DND-41 (cell line): ENCODE results near the gene CWH43.

ENCODE experiments used
- ATAC-seq: fragments of 200-7000 bp; cut with Tn5 transposase; 3 replicates; pipeline ENCODE4 v1.9.1; 2021; ENCODE audit warnings: low read depth; ENCODE audit not compliant: insufficient read depth
- DNase-seq: peaks from one replicate; pipeline ENCODE4 v3.0.0-alpha.2; 2020
- H2AFZ ChIP-seq: 2 replicates; pipeline ENCODE4 v1.6.0; 2012; ENCODE audit warnings: low read depth, low read length
- H3K27ac ChIP-seq: 2 replicates; pipeline ENCODE4 v1.5.1; 2012; ENCODE audit warnings: low read length, inconsistent platforms
- H3K27me3 ChIP-seq: fragments of 200-600 bp; sonication (generic); 2 replicates; pipeline ENCODE4 v1.6.0; 2012; ENCODE audit warnings: low read length, mild to moderate bottlenecking, inconsistent platforms; ENCODE audit not compliant: insufficient read depth, poor library complexity
- H3K36me3 ChIP-seq: 2 replicates; pipeline ENCODE4 v1.5.1; 2012; ENCODE audit warnings: low read length, inconsistent platforms; ENCODE audit not compliant: insufficient read depth
- H3K4me1 ChIP-seq: 2 replicates; pipeline ENCODE4 v1.5.1; 2012; ENCODE audit warnings: mild to moderate bottlenecking, low read length; ENCODE audit not compliant: insufficient read depth
- H3K4me2 ChIP-seq: 2 replicates; pipeline ENCODE4 v1.6.0; 2012; ENCODE audit warnings: mild to moderate bottlenecking, moderate library complexity, low read length, inconsistent platforms; ENCODE audit not compliant: insufficient read depth
- H3K4me3 ChIP-seq, 2 experiments: fragments of 200-600 bp in 1 of 2; shearing (Covaris generic) in 1 of 2; 2 replicates each; pipeline ENCODE4 v1.5.1; 2012 to 2016; ENCODE audit warnings: inconsistent platforms in 2 of 2, low read length in 2 of 2, mild to moderate bottlenecking in 2 of 2, low read depth in 1 of 2, moderate library complexity in 1 of 2
- H3K79me2 ChIP-seq: 2 replicates; pipeline ENCODE4 v1.6.0; 2012; ENCODE audit warnings: low read length, inconsistent platforms; ENCODE audit not compliant: insufficient read depth
- H3K9ac ChIP-seq: 2 replicates; pipeline ENCODE4 v1.6.0; 2012; ENCODE audit warnings: low read depth, mild to moderate bottlenecking, inconsistent platforms, low read length, moderate library complexity
- H3K9me3 ChIP-seq: 2 replicates; pipeline ENCODE4 v1.5.1; 2012; ENCODE audit warnings: low read length, moderate library complexity, mild to moderate bottlenecking, inconsistent platforms; ENCODE audit not compliant: insufficient read depth, severe bottlenecking
- H4K20me1 ChIP-seq: 2 replicates; pipeline ENCODE4 v1.6.0; 2012; ENCODE audit warnings: low read length; ENCODE audit not compliant: insufficient read depth
- EZH2 ChIP-seq: IDR thresholded peaks from 3 replicates; pipeline ENCODE4 v1.6.1; 2012; ENCODE audit warnings: borderline replicate concordance, low read depth, mild to moderate bottlenecking, moderate library complexity, low read length, inconsistent platforms; ENCODE audit not compliant: severe bottlenecking
- TF ChIP-seq, protein P1 (sequence below): IDR thresholded peaks from 2 replicates; pipeline ENCODE4 v1.5.1; 2012; ENCODE audit warnings: borderline replicate concordance, low read length, moderate library complexity, mild to moderate bottlenecking; ENCODE audit not compliant: poor library complexity, severe bottlenecking; ENCODE audit errors: extremely low read depth

The CWH43 gene

DNA sequence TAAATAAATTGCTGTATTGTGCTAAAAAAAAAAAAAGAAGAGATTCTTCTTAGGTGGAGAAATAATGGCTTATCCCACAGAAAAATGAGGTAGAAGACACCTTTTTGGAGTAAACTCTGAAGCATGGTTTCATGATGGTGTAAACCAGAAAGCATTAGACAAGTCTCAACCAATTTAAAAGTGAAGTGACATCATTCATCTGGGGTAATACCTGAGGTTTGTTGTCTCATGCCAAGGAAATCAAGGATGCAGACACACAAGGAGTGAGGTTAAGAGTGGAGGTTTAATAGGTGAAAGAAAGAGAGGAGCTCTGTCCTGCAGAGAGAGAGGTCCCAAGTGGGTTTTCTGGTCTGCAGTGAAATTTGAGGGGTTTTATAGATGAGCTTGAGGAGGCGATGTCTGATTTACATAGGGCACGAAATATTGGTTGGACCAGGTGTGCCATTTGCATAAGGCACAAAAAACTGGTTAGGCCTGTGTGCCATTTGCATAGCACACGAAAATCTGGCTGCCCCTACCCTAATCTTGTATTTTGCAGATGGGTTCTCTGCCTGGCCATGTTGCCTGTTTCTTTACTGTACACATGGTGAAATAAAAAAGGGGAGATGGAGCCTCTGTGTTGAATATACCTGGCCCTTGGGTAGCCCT, 25.0 kb upstream of the CWH43 start:
- TF ChIP-seq, protein P1, sequence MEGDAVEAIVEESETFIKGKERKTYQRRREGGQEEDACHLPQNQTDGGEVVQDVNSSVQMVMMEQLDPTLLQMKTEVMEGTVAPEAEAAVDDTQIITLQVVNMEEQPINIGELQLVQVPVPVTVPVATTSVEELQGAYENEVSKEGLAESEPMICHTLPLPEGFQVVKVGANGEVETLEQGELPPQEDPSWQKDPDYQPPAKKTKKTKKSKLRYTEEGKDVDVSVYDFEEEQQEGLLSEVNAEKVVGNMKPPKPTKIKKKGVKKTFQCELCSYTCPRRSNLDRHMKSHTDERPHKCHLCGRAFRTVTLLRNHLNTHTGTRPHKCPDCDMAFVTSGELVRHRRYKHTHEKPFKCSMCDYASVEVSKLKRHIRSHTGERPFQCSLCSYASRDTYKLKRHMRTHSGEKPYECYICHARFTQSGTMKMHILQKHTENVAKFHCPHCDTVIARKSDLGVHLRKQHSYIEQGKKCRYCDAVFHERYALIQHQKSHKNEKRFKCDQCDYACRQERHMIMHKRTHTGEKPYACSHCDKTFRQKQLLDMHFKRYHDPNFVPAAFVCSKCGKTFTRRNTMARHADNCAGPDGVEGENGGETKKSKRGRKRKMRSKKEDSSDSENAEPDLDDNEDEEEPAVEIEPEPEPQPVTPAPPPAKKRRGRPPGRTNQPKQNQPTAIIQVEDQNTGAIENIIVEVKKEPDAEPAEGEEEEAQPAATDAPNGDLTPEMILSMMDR, result no peak
- TF ChIP-seq EZH2, result no peak

DNA sequence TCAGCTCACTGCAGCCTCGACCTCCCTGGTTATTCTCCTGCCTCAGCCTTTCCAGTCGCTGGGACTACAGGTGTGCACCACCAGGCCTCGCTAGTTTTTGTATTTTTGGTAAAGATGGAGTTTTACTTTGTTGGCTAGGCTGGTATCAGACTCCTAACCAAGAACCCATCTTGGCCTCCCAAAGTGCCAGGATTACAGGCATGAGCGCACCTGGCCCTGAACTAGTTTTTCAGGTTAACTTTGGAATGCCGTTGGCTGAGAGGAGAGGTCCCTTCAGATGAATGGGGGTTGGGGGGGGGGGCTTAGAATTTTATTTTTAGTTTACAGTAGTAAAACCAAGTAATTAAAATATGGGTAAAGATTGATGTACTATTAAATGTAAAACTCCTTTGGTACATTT, 23.4 kb upstream of the CWH43 start:
- H3K9me3 ChIP-seq, result no peaks in the 10 kb centered on the region
- H3K9ac ChIP-seq, result no peak overlapping the region
- no peak for TF ChIP-seq EZH2
- TF ChIP-seq, protein P1, result no peak
- no peak overlapping the region for H3K4me2 ChIP-seq
- no peak overlapping the region for H3K27ac ChIP-seq
- H4K20me1 ChIP-seq, result no peaks in the 10 kb centered on the region
- ATAC-seq, result no peak
- no peaks in the 10 kb centered on the region for H3K79me2 ChIP-seq
- peaks cover 2% of the 10 kb centered on the region for H3K27me3 ChIP-seq
- no peak overlapping the region for H2AFZ ChIP-seq
- no peak overlapping the region for H3K4me3 ChIP-seq
- no peaks in the 10 kb centered on the region for H3K36me3 ChIP-seq
- no peak for DNase-seq
- H3K4me1 ChIP-seq, result no peaks in the 10 kb centered on the region

More for the DNA sequence above, 25.0 kb upstream of the CWH43 start:
- Histone ChIP-seq H3K4me3 (no peak overlapping the region), H3K4me2 (no peak overlapping the region), H3K9ac (no peak overlapping the region), H3K27ac (no peak overlapping the region), H2AFZ (no peak overlapping the region), H4K20me1 (no peaks in the 10 kb centered on the region), H3K36me3 (no peaks in the 10 kb centered on the region), H3K79me2 (no peaks in the 10 kb centered on the region), H3K4me1 (no peaks in the 10 kb centered on the region), H3K9me3 (no peaks in the 10 kb centered on the region), H3K27me3 (peaks cover 2% of the 10 kb centered on the region)
- no peak for DNase-seq
- no peak for ATAC-seq

DNA sequence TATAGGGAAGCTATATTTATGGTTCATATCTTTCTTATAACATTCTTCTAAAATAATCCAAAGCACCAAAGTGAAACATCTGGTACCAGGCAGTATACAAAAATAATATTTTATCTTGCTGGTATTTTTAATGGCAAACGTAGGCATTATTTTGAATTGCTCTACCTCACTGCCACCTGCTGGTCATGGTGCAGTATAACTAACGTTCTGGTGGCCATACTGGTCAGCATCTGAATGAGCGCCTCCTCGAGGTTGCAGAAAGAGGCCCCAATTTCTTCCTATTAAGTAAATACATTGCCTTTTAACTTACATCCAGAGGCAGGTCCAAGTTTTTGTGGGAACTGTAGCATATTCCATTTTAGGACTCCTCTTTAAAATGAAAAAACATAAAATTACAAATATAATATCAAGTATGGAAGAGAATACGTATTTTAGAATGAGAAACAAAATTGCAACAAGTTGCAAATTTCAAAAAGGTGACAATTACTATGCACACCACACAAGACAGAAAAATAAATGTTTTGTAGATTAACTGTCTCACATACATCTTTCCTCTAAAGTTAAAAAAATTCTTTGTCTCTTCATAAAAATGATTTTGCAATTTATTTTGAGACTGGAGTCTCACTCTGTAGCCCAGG, 22.9 kb upstream of the CWH43 start:
- Histone ChIP-seq H3K4me3 (no peak overlapping the region), H4K20me1 (no peaks in the 10 kb centered on the region), H3K9me3 (no peaks in the 10 kb centered on the region), H3K4me1 (no peaks in the 10 kb centered on the region), H3K4me2 (no peak overlapping the region), H3K27me3 (peaks cover 2% of the 10 kb centered on the region), H2AFZ (no peak overlapping the region), H3K9ac (no peak overlapping the region), H3K27ac (no peak overlapping the region), H3K36me3 (no peaks in the 10 kb centered on the region), H3K79me2 (no peaks in the 10 kb centered on the region)
- peak; percentile 78 for DNase-seq
- no peak for TF ChIP-seq EZH2
- TF ChIP-seq, protein P1, result peak; percentile 98
- ATAC-seq, result peak; percentile 92
